CD14-positive monocyte (primary cell): ENCODE measurements around the gene IGF2R. TPM values are rescaled to one million over a fixed set of nuclear protein-coding genes. Genes with fewer than 3 reads are reported as not detected.

Source experiments
- DNase-seq, 3 donors: peaks; one replicate each; pipeline ENCODE4 v3.0.0-alpha.2; 2011 to 2022
- H2AFZ ChIP-seq: 2 replicates; pipeline ENCODE4 v1.6.0; 2012; ENCODE audit warnings: mild to moderate bottlenecking, low read depth, low read length, inconsistent platforms; ENCODE audit not compliant: insufficient read depth, poor library complexity, severe bottlenecking
- H3K27ac ChIP-seq, 2 donors: 1 replicate in 1 of 2; 2 replicates in 1 of 2; pipeline ENCODE4 v1.5.1; 2012 to 2013; ENCODE audit warnings: low read length in 2 of 2, control low read depth in 1 of 2, inconsistent platforms in 1 of 2, low read depth in 1 of 2, mild to moderate bottlenecking in 1 of 2
- H3K27me3 ChIP-seq, 2 donors: one replicate each; pipeline versions ENCODE4 v1.6.0 to v1.6.1; 2011 to 2013; ENCODE audit warnings: low read length in 2 of 2; ENCODE audit not compliant: control insufficient read depth in 2 of 2, insufficient read depth in 2 of 2
- H3K36me3 ChIP-seq, 2 donors: replicated peaks in 1 of 2; 1 replicate in 1 of 2; 2 replicates in 1 of 2; pipeline versions ENCODE4 v1.5.1 to v1.6.1; 2012 to 2013; ENCODE audit warnings: low read length in 2 of 2, control low read depth in 1 of 2, inconsistent platforms in 1 of 2, mild to moderate bottlenecking in 1 of 2; ENCODE audit not compliant: insufficient read depth in 2 of 2, control insufficient read depth in 1 of 2
- H3K4me1 ChIP-seq, 2 donors: 1 replicate in 1 of 2; 2 replicates in 1 of 2; pipeline versions ENCODE4 v1.5.1 to v1.6.1; 2012 to 2013; ENCODE audit warnings: low read length in 2 of 2, control low read depth in 1 of 2, inconsistent platforms in 1 of 2, mild to moderate bottlenecking in 1 of 2, moderate library complexity in 1 of 2; ENCODE audit not compliant: insufficient read depth in 2 of 2, control insufficient read depth in 1 of 2
- H3K4me2 ChIP-seq: replicated peaks from 2 replicates; pipeline ENCODE3; 2012; ENCODE audit warnings: low read length, moderate library complexity, mild to moderate bottlenecking; ENCODE audit not compliant: poor library complexity, severe bottlenecking; ENCODE audit errors: extremely low read depth
- H3K4me3 ChIP-seq, 3 experiments: fragments of 200-600 bp in 1 of 3; sonication (generic) in 1 of 3; replicated peaks in 1 of 3; 1 replicate in 2 of 3; 2 replicates in 1 of 3; pipeline ENCODE4 v1.5.1; 2011 to 2013; ENCODE audit warnings: low read length in 3 of 3, mild to moderate bottlenecking in 3 of 3, control low read depth in 2 of 3, low read depth in 2 of 3, inconsistent platforms in 1 of 3, moderate library complexity in 1 of 3
- H3K79me2 ChIP-seq: 2 replicates; pipeline ENCODE4 v1.6.0; 2012; ENCODE audit warnings: mild to moderate bottlenecking, control low read depth, inconsistent platforms, low read length, moderate library complexity; ENCODE audit not compliant: insufficient read depth
- H3K9ac ChIP-seq: 2 replicates; pipeline ENCODE4 v1.6.0; 2017; ENCODE audit warnings: low read length, mild to moderate bottlenecking; ENCODE audit not compliant: insufficient read depth, poor library complexity, severe bottlenecking
- H3K9me3 ChIP-seq, 2 donors: replicated peaks in 1 of 2; 1 replicate in 1 of 2; 2 replicates in 1 of 2; pipeline versions ENCODE4 v1.5.1 to v1.6.1; 2012 to 2013; ENCODE audit warnings: low read length in 2 of 2, control low read depth in 1 of 2; ENCODE audit not compliant: control insufficient read depth in 1 of 2, insufficient read depth in 1 of 2
- H4K20me1 ChIP-seq: 2 replicates; pipeline ENCODE4 v1.6.0; 2012; ENCODE audit warnings: mild to moderate bottlenecking, low read length, control low read depth, moderate library complexity; ENCODE audit not compliant: insufficient read depth
- H3K27ac Mint-ChIP-seq, 7 donors: one replicate each; pipeline ENCODE4 v1.8.0; 2020; ENCODE audit warnings: mild to moderate bottlenecking in 7 of 7, mixed read lengths in 7 of 7, moderate library complexity in 6 of 7, inconsistent platforms in 2 of 7
- H3K27me3 Mint-ChIP-seq, 3 donors: one replicate each; pipeline ENCODE4 v1.8.0; 2021 to 2022; ENCODE audit warnings: low read depth in 3 of 3, mild to moderate bottlenecking in 3 of 3, mixed read lengths in 3 of 3, moderate library complexity in 3 of 3, inconsistent platforms in 1 of 3
- H3K36me3 Mint-ChIP-seq, 2 donors: one replicate each; pipeline ENCODE4 v1.8.0; 2020; ENCODE audit warnings: mixed read lengths in 2 of 2, inconsistent platforms in 1 of 2, mild to moderate bottlenecking in 1 of 2
- H3K4me1 Mint-ChIP-seq: one replicate; pipeline ENCODE4 v1.8.0; 2020; ENCODE audit warnings: mild to moderate bottlenecking, mixed read lengths
- H3K4me3 Mint-ChIP-seq, 2 donors: one replicate each; pipeline ENCODE4 v1.8.0; 2020; ENCODE audit warnings: mild to moderate bottlenecking in 2 of 2, mixed read lengths in 2 of 2, moderate library complexity in 1 of 2
- H3K9me3 Mint-ChIP-seq, 7 donors: one replicate each; pipeline ENCODE4 v1.8.0; 2020 to 2022; ENCODE audit warnings: mixed read lengths in 7 of 7, mild to moderate bottlenecking in 6 of 7, moderate library complexity in 6 of 7, inconsistent platforms in 2 of 7
- WGBS: methylation state at CpG from one replicate; pipeline ENCODE4 v1.1.5; 2013; ENCODE audit warnings: missing lambda C conversion rate; ENCODE audit not compliant: insufficient coverage; 5-methylcytosine and 5-hydroxymethylcytosine counted together
- intact Hi-C, 2 donors: fragments of 100-400 bp; cut with micrococcal nuclease; formaldehyde crosslinking; loops; one replicate each; pipeline versions ENCODE4 v1.15.0 to v1.15.1; 2023
- polyA plus RNA-seq, 3 donors: library from polyadenylated mRNA; depleted of rRNA in 1 of 3; unstranded in 2 of 3; stranded (reverse) in 1 of 3; fragments of 300-500 nt in 2 of 3; fragments of >200 nt in 1 of 3; fragmentation: Illumina TruSeq in 2 of 3; gene quantifications; 1 replicate in 2 of 3; 2 replicates in 1 of 3; pipeline ENCODE4 v1.2.3, GENCODE V29; 2012 to 2021
- TF ChIP-seq, protein P1 (sequence below): fragments of 200-600 bp; IDR thresholded peaks from one replicate; pipeline ENCODE4 v1.8.0; 2022; ENCODE audit warnings: antibody characterized with exemption, mild to moderate bottlenecking

IGF2R gene
- polyA plus RNA-seq, 3 donors: 6.9 to 44.8 (median 8.2) TPM

DNA sequence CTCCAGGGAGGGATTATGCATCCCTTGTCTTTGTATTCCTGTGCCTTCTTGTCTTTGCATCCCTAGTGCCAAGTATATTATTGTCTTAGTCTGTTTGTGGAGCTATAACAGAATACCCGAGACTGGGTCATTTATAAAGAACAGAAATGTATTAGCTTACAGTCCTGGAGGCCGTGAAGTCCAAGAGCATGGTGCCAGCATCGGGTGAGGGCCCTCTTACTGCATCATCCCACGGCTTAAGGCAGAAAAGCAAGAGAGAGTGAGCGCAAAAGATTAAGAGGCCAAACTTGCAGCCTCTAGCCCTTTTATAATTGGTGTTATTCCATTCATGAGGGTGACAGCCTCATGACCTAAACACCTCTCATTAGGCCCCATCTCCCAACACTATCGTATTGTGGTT is 8.4 kb upstream of the IGF2R start:
- H3K27me3 Mint-ChIP-seq: peaks cover 0 to 9% (median 1%) of the 10 kb centered on the region in 3 donors
- intact Hi-C loops: no loop called here
- no peak for DNase-seq
- Histone ChIP-seq H3K4me2 (peak overlapping the region; percentile 48), H3K4me3 (peak overlapping the region in 1 of 3 experiments; percentile 42), H3K27ac (peak overlapping the region; percentile 95 to 97), H3K4me1 (peaks cover 61 to 71% of the 10 kb centered on the region in 2 donors), H2AFZ (no peak overlapping the region), H3K9me3 (no peaks in the 10 kb centered on the region), H4K20me1 (no peaks in the 10 kb centered on the region), H3K9ac (no peak overlapping the region), H3K27me3 (no peaks in the 10 kb centered on the region), H3K79me2 (no peaks in the 10 kb centered on the region), H3K36me3 (no peaks in the 10 kb centered on the region)
- WGBS: 100% methylated on average over 2 of the region's 6 CpGs
- H3K36me3 Mint-ChIP-seq: peaks cover 6 to 10% of the 10 kb centered on the region in 2 donors
- TF ChIP-seq, protein P1, sequence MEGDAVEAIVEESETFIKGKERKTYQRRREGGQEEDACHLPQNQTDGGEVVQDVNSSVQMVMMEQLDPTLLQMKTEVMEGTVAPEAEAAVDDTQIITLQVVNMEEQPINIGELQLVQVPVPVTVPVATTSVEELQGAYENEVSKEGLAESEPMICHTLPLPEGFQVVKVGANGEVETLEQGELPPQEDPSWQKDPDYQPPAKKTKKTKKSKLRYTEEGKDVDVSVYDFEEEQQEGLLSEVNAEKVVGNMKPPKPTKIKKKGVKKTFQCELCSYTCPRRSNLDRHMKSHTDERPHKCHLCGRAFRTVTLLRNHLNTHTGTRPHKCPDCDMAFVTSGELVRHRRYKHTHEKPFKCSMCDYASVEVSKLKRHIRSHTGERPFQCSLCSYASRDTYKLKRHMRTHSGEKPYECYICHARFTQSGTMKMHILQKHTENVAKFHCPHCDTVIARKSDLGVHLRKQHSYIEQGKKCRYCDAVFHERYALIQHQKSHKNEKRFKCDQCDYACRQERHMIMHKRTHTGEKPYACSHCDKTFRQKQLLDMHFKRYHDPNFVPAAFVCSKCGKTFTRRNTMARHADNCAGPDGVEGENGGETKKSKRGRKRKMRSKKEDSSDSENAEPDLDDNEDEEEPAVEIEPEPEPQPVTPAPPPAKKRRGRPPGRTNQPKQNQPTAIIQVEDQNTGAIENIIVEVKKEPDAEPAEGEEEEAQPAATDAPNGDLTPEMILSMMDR: no peak
- H3K4me3 Mint-ChIP-seq: no peak overlapping the region
- H3K9me3 Mint-ChIP-seq: peaks cover 0 to 12% (median 7%) of the 10 kb centered on the region in 7 donors
- peak overlapping the region; percentile 98 to 100 (median 99) for H3K27ac Mint-ChIP-seq
- H3K4me1 Mint-ChIP-seq: peaks cover 61% of the 10 kb centered on the region

DNA sequence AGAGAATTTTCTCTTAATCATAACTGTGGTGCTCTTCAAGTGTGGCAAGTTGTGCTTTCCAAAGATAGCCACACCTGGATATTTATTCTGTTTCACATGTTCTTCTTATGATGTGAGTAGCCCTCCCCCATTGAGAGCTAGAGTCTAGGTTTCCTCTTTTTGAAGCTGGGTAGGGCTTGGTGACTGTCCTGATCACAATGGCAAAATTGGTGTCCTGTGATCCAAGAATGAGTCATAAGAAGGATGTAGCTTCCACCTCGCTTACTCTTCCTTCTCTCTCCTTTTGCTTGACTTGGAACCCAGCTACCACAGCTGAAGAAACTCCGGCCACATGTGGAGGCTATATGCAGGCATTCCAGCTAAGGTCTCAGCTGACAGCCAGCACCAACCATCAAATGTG is 7.4 kb upstream of the IGF2R start:
- Mint-ChIP-seq H3K27me3 (peaks cover 0 to 9% (median 1%) of the 10 kb centered on the region in 3 donors), H3K36me3 (peaks cover 6 to 10% of the 10 kb centered on the region in 2 donors), H3K27ac (peak overlapping the region; percentile 82 to 100 (median 88)), H3K4me3 (peak overlapping the region in 1 of 2 donors; percentile 52), H3K9me3 (peaks cover 0 to 5% (median 0%) of the 10 kb centered on the region in 7 donors), H3K4me1 (peaks cover 66% of the 10 kb centered on the region)
- Histone ChIP-seq H3K36me3 (no peaks in the 10 kb centered on the region), H3K4me1 (peaks cover 72 to 78% of the 10 kb centered on the region in 2 donors), H3K27ac (peak overlapping the region in 1 of 2 donors; percentile 97), H2AFZ (no peak overlapping the region), H4K20me1 (no peaks in the 10 kb centered on the region), H3K9me3 (no peaks in the 10 kb centered on the region), H3K9ac (no peak overlapping the region), H3K4me3 (peak overlapping the region in 1 of 3 experiments; percentile 0), H3K79me2 (no peaks in the 10 kb centered on the region), H3K27me3 (no peaks in the 10 kb centered on the region), H3K4me2 (peak overlapping the region; percentile 1)
- 58% methylated on average over 2 of the region's 2 CpGs for WGBS
- TF ChIP-seq, protein P1: no peak
- intact Hi-C loops: no loop called here
- peak; percentile 83 to 93 (median 88) for DNase-seq
